H1 (cell line): ENCODE data around the gene CDH20. TPM values are rescaled to one million over a fixed set of nuclear protein-coding genes. Genes with fewer than 3 reads are reported as not detected.
"Not testable (repeated sequence)": the region's sequence is repeated elsewhere in the genome, so short reads cannot be mapped to it uniquely, and the experiment has no call there.

Source experiments
- CTCF ChIA-PET: fragments of 300-600 bp; sonication (Branson Sonifier 250); formaldehyde crosslinking; loops from one replicate; lab custom pipeline; 2021; ENCODE audit not compliant: partially characterized antibody; lab: Charles Lee
- POLR2A ChIA-PET: fragments of 300-600 bp; sonication (Branson Sonifier 250); formaldehyde crosslinking; loops from one replicate; lab custom pipeline; 2021; ENCODE audit warnings: inconsistent platforms; ENCODE audit not compliant: partially characterized antibody; lab: Charles Lee
- DNase-seq, 2 experiments: peaks; one replicate each; pipeline versions ENCODE4 v3.0.0 to v3.0.0-alpha.2; 2010 to 2022; ENCODE audit warnings: low spot score in 2 of 2, low read depth in 1 of 2, mixed read lengths in 1 of 2
- FAIRE-seq: peaks from 2 replicates; lab custom pipeline; 2011; peaks lifted over from hg19 to GRCh38; lab: Jason Lieb, UNC
- H2AFZ ChIP-seq: 2 replicates; pipeline ENCODE4 v1.8.1; 2012; ENCODE audit warnings: low read length, inconsistent platforms
- H2AK5ac ChIP-seq: 2 replicates; pipeline ENCODE4 v1.6.1; 2013; ENCODE audit warnings: low read depth, low read length
- H2BK120ac ChIP-seq: replicated peaks from 2 replicates; pipeline ENCODE3; 2013; ENCODE audit warnings: low read depth, low read length, inconsistent platforms
- H2BK12ac ChIP-seq: 2 replicates; pipeline ENCODE4 v1.6.1; 2013; ENCODE audit warnings: low read depth, low read length
- H2BK15ac ChIP-seq: 2 replicates; pipeline ENCODE4 v1.6.1; 2013; ENCODE audit warnings: low read length
- H2BK20ac ChIP-seq: 2 replicates; pipeline ENCODE4 v1.6.1; 2013; ENCODE audit warnings: low read length
- H2BK5ac ChIP-seq: 2 replicates; pipeline ENCODE4 v1.6.1; 2013; ENCODE audit warnings: low read depth, low read length
- H3K14ac ChIP-seq: 2 replicates; pipeline ENCODE4 v1.6.1; 2013; ENCODE audit warnings: inconsistent platforms; ENCODE audit not compliant: insufficient read length
- H3K18ac ChIP-seq: 2 replicates; pipeline ENCODE4 v1.6.1; 2013; ENCODE audit warnings: low read length; ENCODE audit errors: extremely low read depth
- H3K23ac ChIP-seq: 2 replicates; pipeline ENCODE4 v1.6.1; 2013; ENCODE audit warnings: inconsistent platforms; ENCODE audit not compliant: insufficient read length
- H3K23me2 ChIP-seq: 2 replicates; pipeline ENCODE4 v1.6.1; 2013; ENCODE audit warnings: low read depth, low read length
- H3K27ac ChIP-seq: 2 replicates; pipeline ENCODE4 v1.6.1; 2011; ENCODE audit warnings: low read depth, low read length, inconsistent platforms
- H3K27me3 ChIP-seq, 4 experiments: replicated peaks in 1 of 4; 1 replicate in 1 of 4; 2 replicates in 3 of 4; pipeline versions ENCODE4 v1.6.1 to v1.8.1; 2011 to 2013; ENCODE audit warnings: low read length in 3 of 4, mild to moderate bottlenecking in 3 of 4, inconsistent platforms in 2 of 4, mixed read lengths in 2 of 4, moderate library complexity in 1 of 4; ENCODE audit not compliant: control insufficient read depth in 3 of 4, insufficient read depth in 3 of 4; ENCODE audit errors: extremely low read depth in 1 of 4
- H3K36me3 ChIP-seq, 4 experiments: 2 replicates each; pipeline versions ENCODE4 v1.6.1 to v1.8.1; 2011 to 2013; ENCODE audit warnings: mild to moderate bottlenecking in 4 of 4, low read length in 3 of 4, moderate library complexity in 2 of 4, control low read depth in 1 of 4, inconsistent platforms in 1 of 4; ENCODE audit not compliant: insufficient read depth in 4 of 4, control insufficient read depth in 2 of 4
- H3K4ac ChIP-seq: replicated peaks from 2 replicates; pipeline ENCODE3; 2013; ENCODE audit warnings: low read length, low read depth, mixed read lengths, inconsistent platforms; ENCODE audit not compliant: insufficient read length
- H3K4me1 ChIP-seq, 4 experiments: replicated peaks in 1 of 4; 1 replicate in 1 of 4; 2 replicates in 3 of 4; pipeline versions ENCODE4 v1.6.1 to v1.8.1; 2011 to 2013; ENCODE audit warnings: low read length in 3 of 4, inconsistent platforms in 2 of 4, mixed read lengths in 1 of 4; ENCODE audit not compliant: insufficient read depth in 4 of 4, control insufficient read depth in 3 of 4
- H3K4me2 ChIP-seq, 2 experiments: 2 replicates each; pipeline versions ENCODE4 v1.6.1 to v1.8.1; 2011 to 2013; ENCODE audit warnings: low read depth in 2 of 2, low read length in 2 of 2, control low read depth in 1 of 2, inconsistent platforms in 1 of 2, mild to moderate bottlenecking in 1 of 2; ENCODE audit not compliant: insufficient read depth in 1 of 2
- H3K4me3 ChIP-seq, 4 experiments: fragments of 200-600, 300-600 bp in 1 of 4; sonication (generic), shearing (Covaris generic), sonication (Bioruptor Twin) in 1 of 4; 2 replicates each; pipeline versions ENCODE4 v1.5.1 to v1.8.1; 2011 to 2016; ENCODE audit warnings: low read length in 4 of 4, low read depth in 3 of 4, control low read depth in 2 of 4, inconsistent platforms in 2 of 4, mild to moderate bottlenecking in 2 of 4, mixed read lengths in 1 of 4, moderate library complexity in 1 of 4; ENCODE audit not compliant: insufficient read depth in 2 of 4; ENCODE audit errors: extremely low read depth in 1 of 4
- H3K56ac ChIP-seq: replicated peaks from 2 replicates; pipeline ENCODE3; 2013; ENCODE audit warnings: low read depth, mild to moderate bottlenecking, mixed read lengths, low read length, inconsistent platforms; ENCODE audit not compliant: insufficient read length
- H3K79me1 ChIP-seq: 2 replicates; pipeline ENCODE4 v1.6.1; 2013; ENCODE audit warnings: low read depth, low read length, control low read depth
- H3K79me2 ChIP-seq, 2 experiments: 2 replicates each; pipeline versions ENCODE4 v1.6.1 to v1.8.1; 2012 to 2013; ENCODE audit warnings: low read length in 2 of 2, mild to moderate bottlenecking in 2 of 2, inconsistent platforms in 1 of 2; ENCODE audit not compliant: insufficient read depth in 2 of 2, control insufficient read depth in 1 of 2
- H3K9ac ChIP-seq, 4 experiments: replicated peaks in 1 of 4; 1 replicate in 1 of 4; 2 replicates in 3 of 4; pipeline versions ENCODE4 v1.6.1 to v1.8.1; 2011 to 2013; ENCODE audit warnings: low read depth in 3 of 4, low read length in 3 of 4, control low read depth in 2 of 4, mild to moderate bottlenecking in 2 of 4, moderate library complexity in 2 of 4, inconsistent platforms in 1 of 4; ENCODE audit errors: extremely low read depth in 1 of 4
- H3K9me3 ChIP-seq, 2 experiments: 2 replicates each; pipeline versions ENCODE4 v1.6.1 to v1.8.1; 2012 to 2013; ENCODE audit warnings: mild to moderate bottlenecking in 2 of 2, moderate library complexity in 2 of 2, control low read depth in 1 of 2, inconsistent platforms in 1 of 2, low read depth in 1 of 2, low read length in 1 of 2, mixed read lengths in 1 of 2; ENCODE audit not compliant: insufficient read depth in 2 of 2
- H4K20me1 ChIP-seq, 2 experiments: replicated peaks in 1 of 2; 2 replicates each; pipeline versions ENCODE3 to v1.8.1; 2011 to 2013; ENCODE audit warnings: inconsistent platforms in 2 of 2, low read length in 2 of 2, mild to moderate bottlenecking in 1 of 2; ENCODE audit not compliant: insufficient read depth in 2 of 2, control insufficient read depth in 1 of 2
- H4K5ac ChIP-seq: 2 replicates; pipeline ENCODE4 v1.6.1; 2013; ENCODE audit warnings: low read length, low read depth, mixed read lengths, inconsistent platforms; ENCODE audit not compliant: insufficient read length
- H4K8ac ChIP-seq: 2 replicates; pipeline ENCODE4 v1.8.0; 2013; ENCODE audit warnings: mild to moderate bottlenecking, moderate library complexity, low read length, inconsistent platforms; ENCODE audit not compliant: insufficient read depth; ENCODE audit errors: extremely low read depth
- H4K91ac ChIP-seq: replicated peaks from 2 replicates; pipeline ENCODE3; 2013; ENCODE audit warnings: low read length, mixed read lengths, inconsistent platforms; ENCODE audit not compliant: insufficient read length
- WGBS, 2 experiments: shearing (Covaris generic) in 1 of 2; methylation state at CpG; one replicate each; pipeline versions ENCODE4 v1.1.6 to v1.1.7; 2013 to 2015; ENCODE audit warnings: low lambda C conversion rate in 2 of 2, mixed read lengths in 2 of 2, inconsistent platforms in 1 of 2, low coverage in 1 of 2, missing lambda C conversion rate in 1 of 2; ENCODE audit not compliant: insufficient replicate concordance in 2 of 2, insufficient coverage in 1 of 2, insufficient read length in 1 of 2; ENCODE audit errors: extremely low coverage in 1 of 2, missing lambda C conversion rate in 1 of 2; 5-methylcytosine and 5-hydroxymethylcytosine counted together
- polyA plus RNA-seq, 7 experiments: library from polyadenylated mRNA; depleted of rRNA in 3 of 7; stranded (reverse) in 5 of 7; unstranded in 2 of 7; fragments of >200 nt in 5 of 7; fragments of 200-250 nt in 2 of 7; gene quantifications; 1 replicate in 5 of 7; 2 replicates in 1 of 7; 4 replicates in 1 of 7; pipeline versions ENCODE4 v1.2.1 to v1.2.3, GENCODE V29; 2011 to 2013; ENCODE audit warnings: missing spikeins in 2 of 7, mixed read lengths in 2 of 7
- total RNA-seq: library from RNA; stranded (reverse); fragmentation: NEBNext Ultra II Directional; extraction: Animal tissue kit (Norgen Biotek cat#: 25700); gene quantifications from 2 replicates; pipeline ENCODE4 v1.2.1, GENCODE V29; 2021

The CDH20 gene
- total and polyA plus RNA-seq, 2 of the 8 experiments (the other 6 are each of a cell fraction or from before 2014, with no cell fraction given), result 0.07 to 0.12 TPM

- H2BK15ac ChIP-seq, H3K4ac ChIP-seq, H4K91ac ChIP-seq, H3K23ac ChIP-seq, H2BK120ac ChIP-seq, DNase-seq, H4K20me1 ChIP-seq, H3K23me2 ChIP-seq, H3K9me3 ChIP-seq, H2BK20ac ChIP-seq, H3K14ac ChIP-seq, H3K4me1 ChIP-seq, H2AFZ ChIP-seq, H3K27me3 ChIP-seq, H3K9ac ChIP-seq, H2AK5ac ChIP-seq, H3K27ac ChIP-seq, H3K79me1 ChIP-seq, H4K8ac ChIP-seq, H3K79me2 ChIP-seq, H3K4me3 ChIP-seq, FAIRE-seq, POLR2A ChIA-PET, H4K5ac ChIP-seq, H2BK12ac ChIP-seq, H2BK5ac ChIP-seq, H3K4me2 ChIP-seq, H3K18ac ChIP-seq, H3K36me3 ChIP-seq, H3K56ac ChIP-seq: not testable (repeated sequence)
- CTCF ChIA-PET, result interaction anchor here (1.4 kb wide), 1 partner anchor 47 kb away, joined by 6 read pairs; no protein-coding TSS in a partner anchor
- WGBS, 2 experiments, result 86% methylated on average over 4 of the region's 4 CpGs; no CpG with 5 or more reads in 1 of the 2 experiments
Measured at GRCh38 chr18:61369671-61370070, 36.4 kb downstream of the CDH20 start.
